SK-N-MC (cell line): ENCODE data around the gene RAB17.

Experiments
- EZH2 ChIP-seq: fragments of 200-600 bp; sonication (generic); IDR thresholded peaks from one replicate; pipeline ENCODE4 v1.6.1; 2017; ENCODE audit warnings: antibody characterized with exemption
- FOXP2 ChIP-seq: optimal IDR thresholded peaks from 2 replicates; pipeline ENCODE3; 2011; ENCODE audit warnings: mild to moderate bottlenecking, moderate library complexity; ENCODE audit not compliant: insufficient read depth; ENCODE audit errors: extremely low read length, control extremely low read depth
- POLR2AphosphoS5 ChIP-seq: IDR thresholded peaks from 2 replicates; pipeline ENCODE4 v1.6.1; 2012; ENCODE audit warnings: mild to moderate bottlenecking, low read depth, low read length, borderline replicate concordance

GRCh38 chr2:237536083-237536415 is 54.5 kb downstream of the RAB17 start:
- TF ChIP-seq EZH2 (no peak), POLR2AphosphoS5 (no peak), FOXP2 (no peak)
